KBM-7 (cell line): ENCODE results near the gene NPIPB9.
"Not testable (repeated sequence)": the region's sequence is repeated elsewhere in the genome, so short reads cannot be mapped to it uniquely, and the experiment has no call there.

Source experiments
- DNase-seq: peaks from one replicate; pipeline ENCODE4 v3.0.0-alpha.2; 2015
- in situ Hi-C: fragments of 300-500 bp; cut with MboI; formaldehyde crosslinking; loops from 2 replicates; pipeline ENCODE4 v1.14.3; 2020; ENCODE audit warnings: low sequenced_read_pairs, low pct_unique_long_range_greater_than_20kb, mixed read lengths

Gene NPIPB9

GRCh38 chr16:28751487-28751886, at the start of gene NPIPB9:
TSS of gene NPIPB9 (plus strand) at chr16:28751787.
- DNase-seq, in situ Hi-C loops: not testable (repeated sequence)

GRCh38 chr16:28704246-28704645, 47.3 kb upstream of the NPIPB9 start:
- in situ Hi-C loops, DNase-seq: not testable (repeated sequence)

GRCh38 chr16:28711220-28712083, 40.1 kb upstream of the NPIPB9 start, which contains the start of gene EIF3C:
TSS of gene EIF3C (plus strand) at chr16:28711464. CDS start at chr16:28711687, 223 bp downstream.
- DNase-seq, in situ Hi-C loops: not testable (repeated sequence)

GRCh38 chr16:28722852-28723650, 28.5 kb upstream of the NPIPB9 start:
- in situ Hi-C loops, DNase-seq: not testable (repeated sequence)

GRCh38 chr16:28731253-28731652, 20.3 kb upstream of the NPIPB9 start:
- in situ Hi-C loops, DNase-seq: not testable (repeated sequence)

- DNase-seq, in situ Hi-C loops: not testable (repeated sequence)
These were observed 19.0 kb upstream of the NPIPB9 start for GRCh38 chr16:28732455-28733124.

GRCh38 chr16:28739787-28740186, 11.8 kb upstream of the NPIPB9 start:
- DNase-seq, in situ Hi-C loops: not testable (repeated sequence)

GRCh38 chr16:28740631-28741030, 11.0 kb upstream of the NPIPB9 start:
- DNase-seq, in situ Hi-C loops: not testable (repeated sequence)

- in situ Hi-C loops: not testable (repeated sequence)
These were observed 10.3 kb upstream of the NPIPB9 start for GRCh38 chr16:28741295-28741694.

GRCh38 chr16:28746618-28747350, 4.8 kb upstream of the NPIPB9 start:
- DNase-seq, in situ Hi-C loops: not testable (repeated sequence)

More at GRCh38 chr16:28741295-28741694, 10.3 kb upstream of the NPIPB9 start:
- not testable (repeated sequence) for DNase-seq

GRCh38 chr16:28749997-28750465, 1.6 kb upstream of the NPIPB9 start:
- in situ Hi-C loops, DNase-seq: not testable (repeated sequence)

GRCh38 chr16:28750469-28751067, 1.0 kb upstream of the NPIPB9 start:
- in situ Hi-C loops, DNase-seq: not testable (repeated sequence)

GRCh38 chr16:28781697-28782096, 30.1 kb downstream of the NPIPB9 start:
- in situ Hi-C loops, DNase-seq: not testable (repeated sequence)

GRCh38 chr16:28782357-28782756, 30.8 kb downstream of the NPIPB9 start:
- in situ Hi-C loops, DNase-seq: not testable (repeated sequence)

- in situ Hi-C loops, DNase-seq: not testable (repeated sequence)
These were observed 50.8 kb downstream of the NPIPB9 start for GRCh38 chr16:28802235-28803019.

GRCh38 chr16:28807445-28808120, 56.0 kb downstream of the NPIPB9 start:
- DNase-seq, in situ Hi-C loops: not testable (repeated sequence)

GRCh38 chr16:28820016-28820415, 68.4 kb downstream of the NPIPB9 start:
- in situ Hi-C loops: no loop called here
- no peak for DNase-seq
